SK-N-SH treated with all-trans-retinoic acid at 6 μM for 48 hours (cell line): ENCODE data around the gene TAS2R60.

Source experiments
- CSDC2 ChIP-seq: fragments of 250-450 bp; sonication (Bioruptor Pico); IDR thresholded peaks from 2 replicates; pipeline ENCODE4 v1.5.0; 2020; ENCODE audit warnings: mild to moderate bottlenecking, moderate library complexity
- ESRRG ChIP-seq: fragments of 250-450 bp; sonication (Bioruptor Pico); IDR thresholded peaks from 2 replicates; pipeline ENCODE4 v1.6.1; 2021; ENCODE audit warnings: mild to moderate bottlenecking
- ISL1 ChIP-seq: fragments of 250-450 bp; sonication (Bioruptor Pico); IDR thresholded peaks from 2 replicates; pipeline ENCODE4 v2.1.2; 2022; ENCODE audit warnings: mild to moderate bottlenecking, moderate library complexity
- RARB ChIP-seq: fragments of 250-450 bp; sonication (Bioruptor Pico); IDR thresholded peaks from 2 replicates; pipeline ENCODE4 v1.8.0; 2021; ENCODE audit warnings: mild to moderate bottlenecking, moderate library complexity
- TCF4 ChIP-seq: fragments of 250-450 bp; sonication (Bioruptor Pico); IDR thresholded peaks from 2 replicates; pipeline ENCODE4 v1.8.0; 2021; ENCODE audit warnings: mild to moderate bottlenecking, moderate library complexity, borderline replicate concordance
- ZFP3 ChIP-seq: fragments of 250-450 bp; sonication (Bioruptor Pico); IDR thresholded peaks from 2 replicates; pipeline ENCODE4 v1.5.0; 2020; ENCODE audit warnings: mild to moderate bottlenecking, moderate library complexity
- ZFP30 ChIP-seq: fragments of 450-650 bp; formaldehyde crosslinking; IDR thresholded peaks from 2 replicates; pipeline ENCODE4 v1.5.0; 2022; ENCODE audit warnings: mild to moderate bottlenecking, moderate library complexity
- ZNF565 ChIP-seq: fragments of 450-650 bp; formaldehyde crosslinking; conservative IDR thresholded peaks from 2 replicates; pipeline ENCODE4 v1.5.0; 2020; ENCODE audit warnings: low read depth, mild to moderate bottlenecking, moderate library complexity
- TF ChIP-seq, protein P1 (sequence below): fragments of 250-450 bp; sonication (Bioruptor Pico); IDR thresholded peaks from 2 replicates; pipeline ENCODE4 v1.8.0; 2020; ENCODE audit warnings: mild to moderate bottlenecking, moderate library complexity, borderline replicate concordance
- TF ChIP-seq, protein P2 (sequence below): fragments of 250-450 bp; sonication (Bioruptor Pico); IDR thresholded peaks from 2 replicates; pipeline ENCODE4 v1.5.1; 2020; ENCODE audit warnings: low read depth, mild to moderate bottlenecking, moderate library complexity

DNA sequence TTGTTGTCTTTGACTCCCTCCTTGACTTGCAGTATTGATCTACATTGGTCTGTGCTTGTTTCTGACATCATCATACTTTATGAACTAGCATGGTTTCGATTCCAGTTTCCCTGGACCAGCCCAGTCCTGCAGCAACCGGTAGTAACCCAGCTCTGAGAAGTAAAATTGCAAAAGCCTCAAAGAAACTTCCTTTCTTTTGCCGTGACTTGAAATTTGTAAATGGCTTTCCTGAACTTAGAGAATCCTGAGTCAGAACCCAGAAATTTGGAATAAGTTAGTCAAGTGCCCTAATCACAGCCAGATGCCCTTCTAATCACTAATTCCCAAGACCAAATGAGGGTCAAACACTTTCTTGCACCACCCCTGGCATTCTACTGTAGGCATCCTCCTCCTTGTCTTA is 15.0 kb downstream of the TAS2R60 start:
- TF ChIP-seq, protein P1, sequence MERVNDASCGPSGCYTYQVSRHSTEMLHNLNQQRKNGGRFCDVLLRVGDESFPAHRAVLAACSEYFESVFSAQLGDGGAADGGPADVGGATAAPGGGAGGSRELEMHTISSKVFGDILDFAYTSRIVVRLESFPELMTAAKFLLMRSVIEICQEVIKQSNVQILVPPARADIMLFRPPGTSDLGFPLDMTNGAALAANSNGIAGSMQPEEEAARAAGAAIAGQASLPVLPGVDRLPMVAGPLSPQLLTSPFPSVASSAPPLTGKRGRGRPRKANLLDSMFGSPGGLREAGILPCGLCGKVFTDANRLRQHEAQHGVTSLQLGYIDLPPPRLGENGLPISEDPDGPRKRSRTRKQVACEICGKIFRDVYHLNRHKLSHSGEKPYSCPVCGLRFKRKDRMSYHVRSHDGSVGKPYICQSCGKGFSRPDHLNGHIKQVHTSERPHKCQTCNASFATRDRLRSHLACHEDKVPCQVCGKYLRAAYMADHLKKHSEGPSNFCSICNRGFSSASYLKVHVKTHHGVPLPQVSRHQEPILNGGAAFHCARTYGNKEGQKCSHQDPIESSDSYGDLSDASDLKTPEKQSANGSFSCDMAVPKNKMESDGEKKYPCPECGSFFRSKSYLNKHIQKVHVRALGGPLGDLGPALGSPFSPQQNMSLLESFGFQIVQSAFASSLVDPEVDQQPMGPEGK (CRISPR knock-in tag) = no peak
- TF ChIP-seq ESRRG (no peak), ISL1 (CRISPR knock-in tag) (no peak), TCF4 (no peak), ZFP30 (no peak), RARB (no peak), CSDC2 (CRISPR knock-in tag) (no peak), ZNF565 (CRISPR knock-in tag) (no peak), ZFP3 (CRISPR knock-in tag) (no peak)
- TF ChIP-seq, protein P2, sequence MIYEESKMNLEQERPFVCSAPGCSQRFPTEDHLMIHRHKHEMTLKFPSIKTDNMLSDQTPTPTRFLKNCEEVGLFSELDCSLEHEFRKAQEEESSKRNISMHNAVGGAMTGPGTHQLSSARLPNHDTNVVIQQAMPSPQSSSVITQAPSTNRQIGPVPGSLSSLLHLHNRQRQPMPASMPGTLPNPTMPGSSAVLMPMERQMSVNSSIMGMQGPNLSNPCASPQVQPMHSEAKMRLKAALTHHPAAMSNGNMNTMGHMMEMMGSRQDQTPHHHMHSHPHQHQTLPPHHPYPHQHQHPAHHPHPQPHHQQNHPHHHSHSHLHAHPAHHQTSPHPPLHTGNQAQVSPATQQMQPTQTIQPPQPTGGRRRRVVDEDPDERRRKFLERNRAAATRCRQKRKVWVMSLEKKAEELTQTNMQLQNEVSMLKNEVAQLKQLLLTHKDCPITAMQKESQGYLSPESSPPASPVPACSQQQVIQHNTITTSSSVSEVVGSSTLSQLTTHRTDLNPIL (CRISPR knock-in tag) = no peak
